ENCODE data around the gene KANK2. TPM values are rescaled to one million over a fixed set of nuclear protein-coding genes. Genes with fewer than 3 reads are reported as not detected.

The KANK2 gene
- total RNA-seq, 6 experiments from 2014 or later: 132 to 167 (median 156) TPM

DNA sequence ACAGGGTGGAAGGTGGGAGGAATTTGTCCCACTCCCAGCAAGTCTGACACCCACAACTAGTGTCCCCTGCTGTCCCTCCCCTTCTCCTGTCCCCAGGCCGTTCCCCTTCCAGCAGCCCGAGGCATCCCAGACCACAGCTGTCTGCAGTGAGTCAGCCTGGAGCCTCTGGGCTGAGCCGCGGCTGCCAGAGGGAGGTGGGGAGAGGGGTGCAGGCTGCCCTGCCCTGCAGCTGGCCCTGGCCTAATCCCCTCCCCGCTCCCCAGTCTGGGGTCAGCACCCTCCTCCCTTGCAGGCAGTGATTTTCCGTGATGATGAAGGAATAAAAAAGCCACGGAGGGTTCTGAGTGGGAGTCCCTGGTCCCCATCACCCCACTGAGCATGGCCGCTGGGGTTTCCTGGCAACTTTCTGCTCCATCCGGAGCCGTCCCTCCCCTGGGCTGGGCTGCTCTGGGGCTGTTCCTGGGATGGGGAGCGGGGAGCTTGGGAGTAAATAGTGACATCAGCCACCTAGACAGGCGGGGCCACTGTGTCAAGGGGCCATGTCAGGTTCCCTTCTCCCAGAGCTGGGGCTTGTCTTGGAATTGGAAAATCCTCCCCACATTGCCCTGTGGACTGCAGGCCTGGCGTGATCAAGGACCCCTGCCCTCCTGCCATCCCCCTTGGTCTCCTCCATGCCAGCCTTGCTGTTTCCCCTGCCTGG is 58.6 kb downstream of the KANK2 start:
- H3K36me3 Mint-ChIP-seq (ENCODE audit: low read depth): peaks cover 4% of the 10 kb centered on the region; the same call in 1 of the 2 replicates
- peak; percentile 87 for DNase-seq
- peak overlapping the region; percentile 76 for H3K4me3 Mint-ChIP-seq
- H3K9me3 Mint-ChIP-seq: no peaks in the 10 kb centered on the region
- H3K27me3 Mint-ChIP-seq (ENCODE audit: insufficient read depth): peaks cover under 1% of the 10 kb centered on the region
- TF ChIP-seq, protein P1, sequence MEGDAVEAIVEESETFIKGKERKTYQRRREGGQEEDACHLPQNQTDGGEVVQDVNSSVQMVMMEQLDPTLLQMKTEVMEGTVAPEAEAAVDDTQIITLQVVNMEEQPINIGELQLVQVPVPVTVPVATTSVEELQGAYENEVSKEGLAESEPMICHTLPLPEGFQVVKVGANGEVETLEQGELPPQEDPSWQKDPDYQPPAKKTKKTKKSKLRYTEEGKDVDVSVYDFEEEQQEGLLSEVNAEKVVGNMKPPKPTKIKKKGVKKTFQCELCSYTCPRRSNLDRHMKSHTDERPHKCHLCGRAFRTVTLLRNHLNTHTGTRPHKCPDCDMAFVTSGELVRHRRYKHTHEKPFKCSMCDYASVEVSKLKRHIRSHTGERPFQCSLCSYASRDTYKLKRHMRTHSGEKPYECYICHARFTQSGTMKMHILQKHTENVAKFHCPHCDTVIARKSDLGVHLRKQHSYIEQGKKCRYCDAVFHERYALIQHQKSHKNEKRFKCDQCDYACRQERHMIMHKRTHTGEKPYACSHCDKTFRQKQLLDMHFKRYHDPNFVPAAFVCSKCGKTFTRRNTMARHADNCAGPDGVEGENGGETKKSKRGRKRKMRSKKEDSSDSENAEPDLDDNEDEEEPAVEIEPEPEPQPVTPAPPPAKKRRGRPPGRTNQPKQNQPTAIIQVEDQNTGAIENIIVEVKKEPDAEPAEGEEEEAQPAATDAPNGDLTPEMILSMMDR (IDR thresholded peaks at IDR 0.05): no peak
- H3K4me1 Mint-ChIP-seq (ENCODE audit: low read depth): peaks cover 55% of the 10 kb centered on the region
- peak overlapping the region; percentile 99 for H3K27ac Mint-ChIP-seq

DNA sequence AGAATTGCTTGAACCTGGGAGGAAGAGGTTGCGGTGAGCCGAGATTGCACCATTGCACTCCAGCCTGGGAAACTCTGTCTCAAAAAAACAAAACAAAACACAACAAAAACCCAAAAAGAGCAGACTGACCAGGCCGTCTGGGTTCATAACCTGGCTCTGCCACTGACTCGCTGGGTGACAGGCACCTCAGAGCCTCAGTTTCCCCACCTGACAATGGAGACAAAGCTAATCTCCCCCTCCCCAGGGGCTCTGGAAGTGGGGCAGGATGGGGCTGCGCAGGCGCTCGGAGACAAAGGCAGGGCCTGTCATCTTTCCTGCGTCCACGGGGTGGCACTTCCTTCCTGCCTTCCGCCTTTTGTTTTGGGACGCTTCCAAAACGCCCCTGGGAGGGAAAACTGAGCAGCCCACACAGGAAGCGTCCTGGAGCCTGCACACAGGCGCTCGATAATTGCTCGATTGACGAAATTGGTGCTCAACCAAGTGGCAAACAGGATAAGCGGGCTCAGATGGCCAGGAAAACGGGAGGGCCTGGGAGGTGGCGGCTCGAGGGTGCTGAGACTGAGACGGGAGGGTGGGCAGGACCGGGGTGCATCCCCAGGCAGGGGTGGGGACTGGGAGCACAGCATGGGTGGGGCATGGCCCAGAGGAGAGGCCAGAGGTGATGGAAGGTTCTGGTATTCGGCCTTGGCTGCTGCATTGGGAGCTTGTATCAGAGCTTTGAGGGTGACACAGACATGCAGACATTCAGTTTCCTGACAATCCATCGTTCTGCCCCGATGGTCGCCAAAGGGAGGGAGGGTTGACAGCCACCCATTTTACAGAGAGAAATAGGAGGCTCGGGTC is 59.6 kb downstream of the KANK2 start:
- Mint-ChIP-seq H3K9me3 (no peaks in the 10 kb centered on the region), H3K27me3 (ENCODE audit: insufficient read depth) (peaks cover 1% of the 10 kb centered on the region), H3K27ac (peak overlapping the region; percentile 99), H3K4me1 (ENCODE audit: low read depth) (peaks cover 45% of the 10 kb centered on the region), H3K4me3 (peak overlapping the region; percentile 82), H3K36me3 (ENCODE audit: low read depth) (peaks cover 10% of the 10 kb centered on the region; the same call in 1 of the 2 replicates)
- DNase-seq: peak; percentile 93
- TF ChIP-seq, protein P1 (IDR thresholded peaks at IDR 0.05): peak; percentile 90

DNA sequence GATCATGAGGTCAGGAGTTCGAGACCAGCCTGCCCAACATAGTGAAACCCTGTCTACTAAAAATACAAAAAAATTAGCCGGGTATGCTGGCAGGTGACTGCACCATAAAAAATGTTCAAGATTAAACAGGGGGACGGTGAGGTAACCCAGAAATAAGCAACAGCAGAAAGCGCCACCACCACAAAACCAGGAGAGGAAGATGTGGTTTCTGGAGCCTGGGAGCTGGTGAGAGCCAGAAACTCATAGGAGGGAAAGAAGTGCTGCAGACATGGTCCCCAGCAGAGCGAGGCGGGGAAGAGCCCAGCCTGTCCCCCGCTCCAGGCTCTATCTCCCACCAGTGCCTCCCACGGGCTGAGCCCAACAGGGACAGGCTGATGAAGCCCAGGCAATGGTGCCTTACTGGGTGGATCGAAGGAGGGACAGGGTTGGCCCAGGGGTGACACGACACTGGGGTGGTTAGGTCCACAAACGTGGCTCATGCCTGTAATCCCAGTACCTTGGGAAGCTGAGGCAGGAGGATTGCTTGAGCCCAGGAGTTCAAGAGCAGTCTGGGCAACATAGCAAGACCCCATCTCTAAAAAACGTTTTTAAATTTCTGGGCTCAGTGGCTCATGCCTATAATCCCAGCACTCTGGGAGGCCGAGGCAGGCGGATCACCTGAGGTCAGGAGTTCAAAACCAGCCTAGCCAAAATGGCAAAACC is 60.8 kb downstream of the KANK2 start:
- Mint-ChIP-seq H3K9me3 (no peaks in the 10 kb centered on the region), H3K36me3 (ENCODE audit: low read depth) (peaks cover 12% of the 10 kb centered on the region; the same call in 1 of the 2 replicates), H3K27ac (peak overlapping the region; percentile 99), H3K4me3 (no peak overlapping the region), H3K4me1 (ENCODE audit: low read depth) (peaks cover 37% of the 10 kb centered on the region), H3K27me3 (ENCODE audit: insufficient read depth) (peaks cover 1% of the 10 kb centered on the region)
- TF ChIP-seq, protein P1 (IDR thresholded peaks at IDR 0.05): no peak
- DNase-seq: no peak

DNA sequence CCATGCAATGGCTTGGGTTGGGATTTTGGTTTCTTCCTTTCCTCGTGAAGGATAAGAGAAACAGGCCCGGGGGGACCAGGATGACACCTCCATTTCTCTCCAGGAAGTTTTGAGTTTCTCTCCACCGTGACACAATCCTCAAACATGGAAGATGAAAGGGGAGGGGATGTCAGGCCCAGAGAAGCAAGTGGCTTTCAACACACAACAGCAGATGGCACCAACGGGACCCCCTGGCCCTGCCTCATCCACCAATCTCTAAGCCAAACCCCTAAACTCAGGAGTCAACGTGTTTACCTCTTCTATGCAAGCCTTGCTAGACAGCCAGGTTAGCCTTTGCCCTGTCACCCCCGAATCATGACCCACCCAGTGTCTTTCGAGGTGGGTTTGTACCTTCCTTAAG is 65.9 kb downstream of the KANK2 start:
- peaks cover 3% of the 10 kb centered on the region for H3K27me3 Mint-ChIP-seq (ENCODE audit: insufficient read depth)

More for the DNA sequence above, 65.9 kb downstream of the KANK2 start:
- no peaks in the 10 kb centered on the region for H3K9me3 Mint-ChIP-seq
- TF ChIP-seq, protein P1 (IDR thresholded peaks at IDR 0.05): no peak
- peaks cover 18% of the 10 kb centered on the region for H3K4me1 Mint-ChIP-seq (ENCODE audit: low read depth)
- H3K27ac Mint-ChIP-seq: peak overlapping the region; percentile 82
- DNase-seq: no peak
- peaks cover 30% of the 10 kb centered on the region; the same call in 1 of the 2 replicates for H3K36me3 Mint-ChIP-seq (ENCODE audit: low read depth)
- H3K4me3 Mint-ChIP-seq: no peak overlapping the region
